B cell (primary cell): ENCODE measurements around the gene ID3. TPM values are rescaled to one million over a fixed set of nuclear protein-coding genes. Genes with fewer than 3 reads are reported as not detected.

ENCODE experiments used
- ATAC-seq: fragments of 200-7000 bp; cut with Tn5 transposase; one replicate; pipeline ENCODE4 v1.10.0; 2021; ENCODE audit warnings: low read depth, mild to moderate bottlenecking, moderate number of reproducible peaks, moderate library complexity
- CTCF ChIA-PET: fragments of 350-600 bp; sonication (Branson Sonifier 250); formaldehyde crosslinking; loops from one replicate; lab custom pipeline; 2021; ENCODE audit warnings: antibody characterized with exemption, inconsistent platforms; lab: Charles Lee
- POLR2A ChIA-PET: fragments of 350-600 bp; sonication (Branson Sonifier 250); formaldehyde crosslinking; loops from one replicate; lab custom pipeline; 2021; ENCODE audit warnings: antibody characterized with exemption; lab: Charles Lee
- DNase-seq: peaks from one replicate; pipeline ENCODE4 v3.0.0; 2013
- H2AFZ ChIP-seq: 2 replicates; pipeline ENCODE4 v1.6.1; 2012; ENCODE audit warnings: mild to moderate bottlenecking, low read depth, low read length; ENCODE audit not compliant: insufficient read depth, poor library complexity, severe bottlenecking
- H3K27ac ChIP-seq, 2 donors: 1 replicate in 1 of 2; 2 replicates in 1 of 2; pipeline ENCODE4 v1.5.1; 2012 to 2013; ENCODE audit warnings: low read length in 2 of 2, mild to moderate bottlenecking in 2 of 2, moderate library complexity in 1 of 2
- H3K27me3 ChIP-seq, 4 experiments: fragments of 200-600 bp in 1 of 4; sonication (generic) in 1 of 4; replicated peaks in 1 of 4; 1 replicate in 2 of 4; 2 replicates in 2 of 4; pipeline versions ENCODE4 v1.6.1 to v1.7.0; 2013 to 2016; ENCODE audit warnings: low read length in 3 of 4, mild to moderate bottlenecking in 2 of 4, mixed read lengths in 1 of 4, moderate library complexity in 1 of 4; ENCODE audit not compliant: insufficient read depth in 4 of 4, control insufficient read depth in 3 of 4; ENCODE audit errors: control extremely low read depth in 1 of 4
- H3K36me3 ChIP-seq, 2 experiments: replicated peaks in 1 of 2; 1 replicate in 1 of 2; 2 replicates in 1 of 2; pipeline versions ENCODE4 v1.6.1 to v1.7.1; 2013; ENCODE audit warnings: low read length in 1 of 2; ENCODE audit not compliant: insufficient read depth in 2 of 2, control insufficient read depth in 1 of 2; ENCODE audit errors: control extremely low read depth in 1 of 2, extremely low read depth in 1 of 2
- H3K4me1 ChIP-seq, 2 donors: fragments of 200-600 bp in 1 of 2; sonication (generic) in 1 of 2; 1 replicate in 1 of 2; 2 replicates in 1 of 2; pipeline versions ENCODE4 v1.5.1 to v1.6.1; 2013 to 2017; ENCODE audit warnings: low read length in 2 of 2; ENCODE audit not compliant: control insufficient read depth in 2 of 2, insufficient read depth in 2 of 2
- H3K4me2 ChIP-seq: replicated peaks from 2 replicates; pipeline ENCODE3; 2012; ENCODE audit warnings: mild to moderate bottlenecking, low read depth, low read length; ENCODE audit not compliant: poor library complexity, severe bottlenecking
- H3K4me3 ChIP-seq, 5 experiments: fragments of 200-600 bp in 1 of 5; sonication (generic) in 1 of 5; 1 replicate in 3 of 5; 2 replicates in 2 of 5; pipeline versions ENCODE4 v1.5.1 to v1.7.0; 2011 to 2016; ENCODE audit warnings: low read length in 4 of 5, mild to moderate bottlenecking in 4 of 5, low read depth in 2 of 5, control low read depth in 1 of 5, moderate library complexity in 1 of 5; ENCODE audit not compliant: insufficient read depth in 1 of 5; ENCODE audit errors: control extremely low read depth in 1 of 5, extremely low read depth in 1 of 5
- H3K79me2 ChIP-seq: fragments of 200-600 bp; sonication (generic); one replicate; pipeline ENCODE4 v1.6.0; 2016; ENCODE audit warnings: low read length; ENCODE audit not compliant: control insufficient read depth, insufficient read depth
- H3K9ac ChIP-seq: fragments of 200-600 bp; sonication (generic); 2 replicates; pipeline ENCODE4 v1.6.1; 2017; ENCODE audit warnings: mild to moderate bottlenecking, low read length, moderate library complexity
- H3K9me3 ChIP-seq, 3 donors: one replicate each; pipeline versions ENCODE4 v1.6.1 to v1.7.1; 2013; ENCODE audit warnings: low read length in 2 of 3; ENCODE audit not compliant: control insufficient read depth in 2 of 3, insufficient read depth in 1 of 3; ENCODE audit errors: control extremely low read depth in 1 of 3
- H4K20me1 ChIP-seq: 2 replicates; pipeline ENCODE4 v1.6.0; 2012; ENCODE audit warnings: mild to moderate bottlenecking, low read length; ENCODE audit not compliant: insufficient read depth, control insufficient read depth, poor library complexity, severe bottlenecking
- H3K27ac Mint-ChIP-seq: one replicate; pipeline ENCODE4 v1.8.0; 2021; ENCODE audit warnings: mixed read lengths
- H3K27me3 Mint-ChIP-seq: one replicate; pipeline ENCODE4 v1.8.0; 2021; ENCODE audit warnings: mixed read lengths
- H3K4me1 Mint-ChIP-seq: one replicate; pipeline ENCODE4 v1.8.0; 2021; ENCODE audit warnings: mixed read lengths
- H3K4me3 Mint-ChIP-seq: one replicate; pipeline ENCODE4 v1.8.0; 2021; ENCODE audit warnings: mixed read lengths
- H3K9me3 Mint-ChIP-seq: one replicate; pipeline ENCODE4 v1.8.0; 2022; ENCODE audit warnings: mixed read lengths; ENCODE audit not compliant: insufficient read depth
- CTCF ChIP-seq: fragments of 200-600 bp; IDR thresholded peaks from one replicate; pipeline ENCODE4 v1.8.0; 2022; ENCODE audit warnings: antibody characterized with exemption, mild to moderate bottlenecking
- EZH2 ChIP-seq: IDR thresholded peaks from 2 replicates; pipeline ENCODE4 v1.6.1; 2012; ENCODE audit warnings: borderline replicate concordance, low read depth, mild to moderate bottlenecking, moderate library complexity, low read length; ENCODE audit not compliant: insufficient read depth, poor library complexity, severe bottlenecking
- WGBS: methylation state at CpG from one replicate; pipeline ENCODE4 v1.1.5; 2013; ENCODE audit warnings: missing lambda C conversion rate; ENCODE audit not compliant: insufficient coverage; 5-methylcytosine and 5-hydroxymethylcytosine counted together
- intact Hi-C: fragments of 100-400 bp; cut with micrococcal nuclease; formaldehyde crosslinking; loops from one replicate; pipeline ENCODE4 v1.10.0; 2022
- polyA plus RNA-seq: library from polyadenylated mRNA; depleted of rRNA; stranded (reverse); fragments of >200 nt; gene quantifications from 2 replicates; pipeline ENCODE4 v1.2.3, GENCODE V29; 2012
- total RNA-seq, 2 donors: library from RNA; stranded (reverse); fragments of 120-200 nt in 1 of 2; gene quantifications; 1 replicate in 1 of 2; 2 replicates in 1 of 2; pipeline versions ENCODE4 v1.2.3 to v1.2.4, GENCODE V29; 2013 to 2022

Gene ID3
- total and polyA plus RNA-seq, 2 donors (not counting 1 experiment from before 2014, with no cell fraction given), result 212 to 367 TPM

- no peak overlapping the region for H3K4me3 ChIP-seq
- peak overlapping the region; percentile 59 for H3K4me3 Mint-ChIP-seq
- peak overlapping the region; percentile 35 to 61 for H3K27ac ChIP-seq
Observed at GRCh38 chr1:23601135-23601967, 42.0 kb upstream of the ID3 start.

More at GRCh38 chr1:23601135-23601967, 42.0 kb upstream of the ID3 start:
- DNase-seq, result no peak
- POLR2A ChIA-PET, result interaction anchor here (0.7 to 7.3 kb wide), 8 partner anchors 10 to 51 kb away, joined by 3 to 43 read pairs (median 6); partner anchors contain the start of gene ID3
- peaks cover 65 to 72% of the 10 kb centered on the region in 2 donors for H3K4me1 ChIP-seq
- no peak for TF ChIP-seq CTCF
- TF ChIP-seq EZH2, result no peak
- ATAC-seq, result peak; percentile 28
- no peaks in the 10 kb centered on the region for H3K27me3 ChIP-seq
- no peaks in the 10 kb centered on the region for H3K9me3 ChIP-seq
- H2AFZ ChIP-seq, result peak overlapping the region; percentile 71
- peak overlapping the region; percentile 44 for H3K9ac ChIP-seq
- WGBS, result 40% methylated on average over 6 of the region's 11 CpGs
- no peaks in the 10 kb centered on the region for H3K36me3 ChIP-seq
- intact Hi-C loops, result no loop called here
- Mint-ChIP-seq H3K4me1 (peaks cover 69% of the 10 kb centered on the region), H3K27me3 (no peaks in the 10 kb centered on the region), H3K27ac (peak overlapping the region; percentile 84), H3K9me3 (no peaks in the 10 kb centered on the region)
- H3K4me2 ChIP-seq, result peak overlapping the region; percentile 52
- H3K79me2 ChIP-seq, result peaks cover 22% of the 10 kb centered on the region
- CTCF ChIA-PET, result interaction anchor here (0.7 to 15.1 kb wide), 10 partner anchors 9 to 645 kb away, joined by 3 to 250 read pairs (median 4); partner anchors contain the start of gene ID3
- no peaks in the 10 kb centered on the region for H4K20me1 ChIP-seq
